MM.1S (cell line): ENCODE results near the gene ZNF408.
"Not testable (repeated sequence)": the region's sequence is repeated elsewhere in the genome, so short reads cannot be mapped to it uniquely, and the experiment has no call there.

ENCODE experiments used
- DNase-seq: peaks from one replicate; pipeline ENCODE4 v3.0.0-alpha.2; 2015
- H2AFZ ChIP-seq: fragments of 300-600 bp; sonication (generic); 2 replicates; pipeline ENCODE4 v1.6.0; 2016; ENCODE audit warnings: antibody characterized with exemption, low read length
- H3F3A ChIP-seq: fragments of 300-600 bp; sonication (generic); 2 replicates; pipeline ENCODE4 v1.6.1; 2016; ENCODE audit warnings: mild to moderate bottlenecking, antibody characterized with exemption, low read length, moderate library complexity, mixed read lengths; ENCODE audit not compliant: insufficient read depth
- H3K27ac ChIP-seq: fragments of 300-600 bp; sonication (generic); 2 replicates; pipeline ENCODE4 v1.5.1; 2016; ENCODE audit warnings: mild to moderate bottlenecking, low read length
- H3K27me3 ChIP-seq: fragments of 300-600 bp; sonication (generic); replicated peaks from 2 replicates; pipeline ENCODE4 v1.6.0; 2016; ENCODE audit warnings: low read length; ENCODE audit not compliant: insufficient read depth
- H3K36me3 ChIP-seq: fragments of 300-600 bp; sonication (generic); replicated peaks from 2 replicates; pipeline ENCODE4 v1.6.1; 2016; ENCODE audit warnings: mild to moderate bottlenecking, low read length, mixed read lengths; ENCODE audit not compliant: insufficient read depth
- H3K4me1 ChIP-seq: fragments of 300-600 bp; sonication (generic); 2 replicates; pipeline ENCODE4 v1.6.1; 2016; ENCODE audit warnings: low read length, mixed read lengths
- H3K4me2 ChIP-seq: fragments of 300-600 bp; sonication (generic); 2 replicates; pipeline ENCODE4 v1.6.0; 2016; ENCODE audit warnings: low read depth, low read length
- H3K4me3 ChIP-seq: fragments of 300-600 bp; sonication (generic); 2 replicates; pipeline ENCODE4 v1.5.1; 2016; ENCODE audit warnings: low read length, mixed read lengths
- H3K79me2 ChIP-seq: fragments of 300-600 bp; sonication (generic); 2 replicates; pipeline ENCODE4 v1.6.1; 2016; ENCODE audit warnings: mixed run types, low read length, mixed read lengths
- H3K9ac ChIP-seq: fragments of 300-600 bp; sonication (generic); 2 replicates; pipeline ENCODE4 v1.6.1; 2016; ENCODE audit warnings: low read length, mixed read lengths
- H3K9me2 ChIP-seq: fragments of 300-600 bp; sonication (generic); replicated peaks from 2 replicates; pipeline ENCODE4 v1.6.1; 2016; ENCODE audit warnings: mild to moderate bottlenecking, low read length, mixed read lengths; ENCODE audit not compliant: insufficient read depth
- H3K9me3 ChIP-seq: fragments of 300-600 bp; sonication (generic); replicated peaks from 2 replicates; pipeline ENCODE4 v1.6.1; 2016; ENCODE audit warnings: mild to moderate bottlenecking, low read length, mixed read lengths; ENCODE audit not compliant: insufficient read depth
- H4K20me1 ChIP-seq: fragments of 300-600 bp; sonication (generic); 2 replicates; pipeline ENCODE4 v1.6.1; 2016; ENCODE audit warnings: mild to moderate bottlenecking, low read length, moderate library complexity, mixed read lengths; ENCODE audit not compliant: insufficient read depth
- EZH2 ChIP-seq: fragments of 300-600 bp; sonication (generic); optimal IDR thresholded peaks from 2 replicates; pipeline ENCODE3; 2017; ENCODE audit warnings: low read depth, mild to moderate bottlenecking, antibody characterized with exemption, low read length, mixed read lengths
- EZH2phosphoT487 ChIP-seq: fragments of 300-600 bp; sonication (generic); IDR thresholded peaks from 2 replicates; pipeline ENCODE4 v1.6.1; 2018; ENCODE audit warnings: antibody characterized with exemption, low read length
- TF ChIP-seq, protein P1 (sequence below): fragments of 300-600 bp; sonication (generic); IDR thresholded peaks from 2 replicates; pipeline ENCODE4 v1.5.1; 2016; ENCODE audit warnings: antibody characterized with exemption, low read length, mixed read lengths

The ZNF408 gene

DNA sequence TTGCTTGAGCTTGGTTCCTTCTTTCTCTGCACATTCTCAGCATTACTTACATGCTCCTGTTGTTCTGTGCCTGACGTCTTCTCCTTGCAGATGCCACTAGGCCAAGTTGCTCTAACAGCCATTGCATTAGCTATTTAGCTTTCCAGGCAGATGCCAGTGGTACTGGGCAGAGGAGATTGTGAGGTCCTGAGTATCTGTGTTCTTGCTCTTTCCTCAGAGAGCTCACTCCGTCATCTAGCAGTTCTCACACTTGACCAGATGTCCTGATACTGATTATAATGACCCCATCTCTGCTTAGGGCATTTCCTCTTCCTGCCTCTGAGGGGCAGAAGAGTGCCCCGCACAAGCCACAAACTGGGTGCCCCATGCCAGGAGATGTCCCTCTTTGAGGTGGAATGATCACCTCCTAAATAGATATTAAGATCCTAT, 31.1 kb upstream of the ZNF408 start:
- TF ChIP-seq EZH2 (no peak), EZH2phosphoT487 (no peak)
- TF ChIP-seq, protein P1, sequence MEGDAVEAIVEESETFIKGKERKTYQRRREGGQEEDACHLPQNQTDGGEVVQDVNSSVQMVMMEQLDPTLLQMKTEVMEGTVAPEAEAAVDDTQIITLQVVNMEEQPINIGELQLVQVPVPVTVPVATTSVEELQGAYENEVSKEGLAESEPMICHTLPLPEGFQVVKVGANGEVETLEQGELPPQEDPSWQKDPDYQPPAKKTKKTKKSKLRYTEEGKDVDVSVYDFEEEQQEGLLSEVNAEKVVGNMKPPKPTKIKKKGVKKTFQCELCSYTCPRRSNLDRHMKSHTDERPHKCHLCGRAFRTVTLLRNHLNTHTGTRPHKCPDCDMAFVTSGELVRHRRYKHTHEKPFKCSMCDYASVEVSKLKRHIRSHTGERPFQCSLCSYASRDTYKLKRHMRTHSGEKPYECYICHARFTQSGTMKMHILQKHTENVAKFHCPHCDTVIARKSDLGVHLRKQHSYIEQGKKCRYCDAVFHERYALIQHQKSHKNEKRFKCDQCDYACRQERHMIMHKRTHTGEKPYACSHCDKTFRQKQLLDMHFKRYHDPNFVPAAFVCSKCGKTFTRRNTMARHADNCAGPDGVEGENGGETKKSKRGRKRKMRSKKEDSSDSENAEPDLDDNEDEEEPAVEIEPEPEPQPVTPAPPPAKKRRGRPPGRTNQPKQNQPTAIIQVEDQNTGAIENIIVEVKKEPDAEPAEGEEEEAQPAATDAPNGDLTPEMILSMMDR: peak; percentile 24
- no peak overlapping the region for H3K27ac ChIP-seq
- H3K4me3 ChIP-seq: no peak overlapping the region
- no peaks in the 10 kb centered on the region for H3K9me2 ChIP-seq
- H4K20me1 ChIP-seq: no peaks in the 10 kb centered on the region
- no peak overlapping the region for H3K4me2 ChIP-seq
- no peak overlapping the region for H3K9ac ChIP-seq
- no peaks in the 10 kb centered on the region for H3K27me3 ChIP-seq
- DNase-seq: no peak
- peaks cover 7% of the 10 kb centered on the region; the same call in 1 of the 2 replicates for H3K36me3 ChIP-seq
- no peak overlapping the region for H2AFZ ChIP-seq
- no peaks in the 10 kb centered on the region for H3K9me3 ChIP-seq
- peaks cover 48% of the 10 kb centered on the region for H3F3A ChIP-seq
- H3K4me1 ChIP-seq: peaks cover 61% of the 10 kb centered on the region
- peaks cover 12% of the 10 kb centered on the region for H3K79me2 ChIP-seq

DNA sequence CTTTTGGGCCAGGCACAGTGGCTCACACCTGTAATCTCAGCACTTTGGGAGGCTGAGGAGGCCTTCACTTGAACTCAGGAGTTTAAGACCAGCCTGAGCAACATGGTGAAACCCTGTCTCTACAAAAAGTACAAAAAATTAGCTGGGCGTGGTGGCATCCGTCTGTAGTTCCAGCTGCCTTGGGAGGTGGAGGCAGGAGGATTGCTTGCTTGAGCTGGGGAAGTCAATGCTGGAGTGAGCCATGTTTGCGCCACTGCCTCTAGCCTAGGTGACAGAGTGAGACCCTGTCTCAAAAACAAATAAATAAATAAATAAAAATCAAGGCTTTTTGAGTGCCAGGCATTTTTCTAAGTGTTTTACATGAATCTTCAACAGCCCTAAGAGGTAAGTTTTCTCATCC, 30.3 kb upstream of the ZNF408 start:
- Histone ChIP-seq H3K27ac (peak overlapping the region; percentile 70), H3K4me2 (peak overlapping the region; percentile 40; the same call in 1 of the 2 replicates), H3K4me1 (peaks cover 61% of the 10 kb centered on the region), H2AFZ (0 out of 2 replicates have a peak overlapping the region, but pooled peaks have one; percentile 2), H3K79me2 (peaks cover 12% of the 10 kb centered on the region), H3F3A (peaks cover 48% of the 10 kb centered on the region)
- not testable (repeated sequence) for H3K9me3 ChIP-seq, H4K20me1 ChIP-seq, H3K9me2 ChIP-seq, H3K9ac ChIP-seq, H3K4me3 ChIP-seq, DNase-seq, H3K36me3 ChIP-seq, H3K27me3 ChIP-seq

DNA sequence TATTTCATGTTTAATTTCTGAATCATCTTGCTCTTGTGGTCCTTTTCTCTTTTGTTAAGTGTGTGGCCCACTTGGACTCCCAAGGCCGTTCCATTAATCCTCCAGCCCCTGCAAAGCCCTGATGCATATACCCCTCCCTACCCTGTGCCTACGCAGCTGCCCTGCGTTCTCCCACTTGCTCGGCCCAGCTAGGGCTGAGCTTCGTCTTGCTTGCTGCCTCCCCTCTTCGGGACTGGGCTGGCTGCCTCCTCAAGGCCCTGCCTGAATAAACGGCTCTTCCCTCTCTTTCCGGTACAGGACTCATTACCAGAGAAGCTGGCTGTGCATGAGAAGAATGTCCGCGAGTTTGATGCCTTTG, 28.9 kb upstream of the ZNF408 start:
- peaks cover 36% of the 10 kb centered on the region for H3F3A ChIP-seq
- no peak overlapping the region for H2AFZ ChIP-seq
- no peak overlapping the region for H3K9ac ChIP-seq
- no peaks in the 10 kb centered on the region for H4K20me1 ChIP-seq
- H3K4me2 ChIP-seq: no peak overlapping the region
- DNase-seq: no peak
- H3K4me3 ChIP-seq: no peak overlapping the region
- H3K9me2 ChIP-seq: no peaks in the 10 kb centered on the region
- peaks cover 49% of the 10 kb centered on the region for H3K4me1 ChIP-seq
- no peaks in the 10 kb centered on the region for H3K27me3 ChIP-seq
- H3K27ac ChIP-seq: peak overlapping the region; percentile 70; the same call in 1 of the 2 replicates
- no peak for TF ChIP-seq EZH2phosphoT487
- TF ChIP-seq, protein P1: no peak
- no peak for TF ChIP-seq EZH2
- peaks cover 12% of the 10 kb centered on the region for H3K79me2 ChIP-seq
- H3K36me3 ChIP-seq: peaks cover 7% of the 10 kb centered on the region; the same call in 1 of the 2 replicates
- H3K9me3 ChIP-seq: no peaks in the 10 kb centered on the region

DNA sequence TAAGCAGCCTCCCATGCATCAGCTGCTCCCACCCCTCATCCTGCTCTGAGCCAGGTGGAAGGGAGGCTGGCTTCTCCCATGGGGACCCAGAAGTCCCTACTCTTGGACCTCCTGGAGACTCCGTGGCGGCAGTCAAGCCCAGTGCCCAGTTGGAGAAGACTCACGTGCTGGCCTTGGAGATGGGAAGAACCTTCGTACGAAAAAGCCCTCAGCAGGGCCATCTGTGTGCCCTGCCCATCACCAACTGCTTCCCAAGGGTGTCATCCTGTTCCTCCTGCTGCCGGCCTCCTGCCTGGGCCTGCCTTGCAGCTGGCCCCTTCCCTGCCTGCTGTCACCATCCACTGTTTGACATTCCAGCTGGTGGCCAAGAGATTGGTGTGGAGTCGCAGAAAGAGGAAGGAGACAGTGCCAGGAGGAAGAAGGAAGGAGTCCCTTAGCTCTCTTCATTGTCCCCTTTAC, 28.4 kb upstream of the ZNF408 start:
- H3K4me2 ChIP-seq: no peak overlapping the region
- TF ChIP-seq EZH2phosphoT487 (no peak), EZH2 (no peak)
- TF ChIP-seq, protein P1: no peak
- H3K36me3 ChIP-seq: peaks cover 7% of the 10 kb centered on the region; the same call in 1 of the 2 replicates
- H3K27ac ChIP-seq: no peak overlapping the region
- no peak for DNase-seq
- peaks cover 32% of the 10 kb centered on the region for H3F3A ChIP-seq
- H3K79me2 ChIP-seq: peaks cover 12% of the 10 kb centered on the region
- no peak overlapping the region for H3K9ac ChIP-seq
- no peaks in the 10 kb centered on the region for H3K9me3 ChIP-seq
- H3K4me1 ChIP-seq: peaks cover 44% of the 10 kb centered on the region
- no peak overlapping the region for H2AFZ ChIP-seq
- H3K9me2 ChIP-seq: no peaks in the 10 kb centered on the region
- no peaks in the 10 kb centered on the region for H4K20me1 ChIP-seq
- H3K4me3 ChIP-seq: no peak overlapping the region
- H3K27me3 ChIP-seq: no peaks in the 10 kb centered on the region
